Activated T-helper 2 cell treated with anti-CD3 and anti-CD28 coated beads, Interferon-gamma antibody, Interleukin-2, Interleukin-4, amounts not matched to agents 10 μg/mL and 5 μg/mL and 100 μg/mL, durations not matched to agents 14 hours and 24 hours and 36 hours (primary cell): ENCODE results near the gene NRXN2. TPM values are rescaled to one million over a fixed set of nuclear protein-coding genes. Genes with fewer than 3 reads are reported as not detected.

ENCODE experiments used
- DNase-seq: peaks from one replicate; pipeline ENCODE4 v3.0.0; 2021; ENCODE audit warnings: low spot score
- H3K27ac Mint-ChIP-seq: one replicate; pipeline ENCODE4 v1.8.0; 2021; ENCODE audit warnings: mixed read lengths
- H3K27me3 Mint-ChIP-seq: one replicate; pipeline ENCODE4 v1.8.0; 2021; ENCODE audit warnings: low read depth, mixed read lengths
- H3K36me3 Mint-ChIP-seq: one replicate; pipeline ENCODE4 v1.8.0; 2021; ENCODE audit warnings: low read depth, mixed read lengths
- H3K4me1 Mint-ChIP-seq: one replicate; pipeline ENCODE4 v1.8.0; 2021; ENCODE audit warnings: low read depth, mixed read lengths
- H3K4me3 Mint-ChIP-seq: one replicate; pipeline ENCODE4 v1.8.0; 2021; ENCODE audit warnings: low read depth, mild to moderate bottlenecking, moderate library complexity, mixed read lengths
- H3K9me3 Mint-ChIP-seq: one replicate; pipeline ENCODE4 v1.8.0; 2021; ENCODE audit warnings: mixed read lengths
- intact Hi-C: fragments of 100-400 bp; cut with micrococcal nuclease; formaldehyde crosslinking; loops from one replicate; pipeline ENCODE4 v1.15.1; 2023
- total RNA-seq: library from RNA; stranded (reverse); gene quantifications from 2 replicates; pipeline ENCODE4 v1.2.3, GENCODE V29; 2022

The NRXN2 gene
- total RNA-seq, 1 donor from 2014 or later: not detected

DNA sequence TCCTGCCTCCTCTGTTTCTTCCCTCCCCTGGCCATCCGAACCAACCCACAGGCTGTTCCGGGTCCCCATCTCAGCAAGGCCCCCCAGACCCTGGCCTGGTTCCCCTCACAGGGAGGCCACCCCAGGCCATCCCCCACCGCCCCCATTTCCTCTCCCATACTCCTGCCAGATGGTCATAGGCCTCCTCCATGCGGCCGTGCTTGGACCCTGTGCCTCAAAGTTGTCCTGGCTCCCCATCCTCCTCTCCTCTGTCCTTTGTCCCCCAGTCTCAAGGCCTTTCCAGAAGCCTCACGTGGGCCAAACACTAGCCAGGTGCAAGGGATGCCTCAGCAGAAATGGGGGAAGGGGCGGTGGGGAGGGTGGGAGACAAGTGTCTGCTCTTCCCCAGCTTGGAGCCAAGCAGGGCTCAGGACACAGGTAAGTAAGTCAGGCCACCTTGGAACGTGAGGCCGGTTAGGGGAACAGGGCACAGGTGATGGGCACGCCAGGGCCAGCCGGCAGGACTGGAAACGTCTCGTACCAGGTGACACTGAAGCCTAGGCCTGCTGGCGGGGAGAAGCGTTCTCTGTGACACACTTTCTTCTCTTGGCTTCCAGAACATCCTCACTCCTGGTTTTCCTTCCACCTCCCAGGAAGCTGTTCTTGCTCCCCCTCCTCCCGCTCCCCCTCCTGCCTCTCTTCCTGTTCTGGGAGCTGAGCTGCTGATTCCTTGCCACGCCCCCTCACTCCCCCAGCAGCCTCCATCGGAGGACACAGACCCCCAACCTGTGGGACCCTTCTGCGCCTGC is 163.5 kb downstream of the NRXN2 start:
- intact Hi-C loops: no loop called here
- no peak overlapping the region for H3K27ac Mint-ChIP-seq
- no peaks in the 10 kb centered on the region for H3K9me3 Mint-ChIP-seq
- no peak overlapping the region for H3K4me3 Mint-ChIP-seq
- no peaks in the 10 kb centered on the region for H3K36me3 Mint-ChIP-seq
- no peaks in the 10 kb centered on the region for H3K4me1 Mint-ChIP-seq
- H3K27me3 Mint-ChIP-seq: no peaks in the 10 kb centered on the region
- DNase-seq: no peak

DNA sequence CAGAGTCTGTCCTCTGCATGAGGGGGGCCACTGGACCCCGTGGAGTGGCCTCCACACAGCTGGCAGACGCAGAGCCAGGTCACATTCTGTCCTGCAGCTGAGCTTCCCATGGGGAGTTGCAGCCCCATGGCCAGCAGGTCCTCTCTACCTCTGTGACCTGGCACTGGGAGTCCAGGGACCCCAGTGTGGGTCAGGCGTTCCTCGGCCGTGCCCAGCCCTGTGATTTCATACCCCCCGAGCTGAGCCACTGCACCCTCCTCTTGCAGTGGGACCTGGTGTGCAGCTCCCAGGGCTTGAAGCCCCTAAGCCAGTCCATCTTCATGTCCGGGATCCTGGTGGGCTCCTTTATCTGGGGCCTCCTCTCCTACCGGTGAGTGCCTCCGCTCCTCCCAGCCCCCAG is 164.1 kb downstream of the NRXN2 start:
- Mint-ChIP-seq H3K9me3 (no peaks in the 10 kb centered on the region), H3K4me1 (no peaks in the 10 kb centered on the region), H3K27me3 (no peaks in the 10 kb centered on the region), H3K4me3 (no peak overlapping the region), H3K36me3 (no peaks in the 10 kb centered on the region), H3K27ac (no peak overlapping the region)
- DNase-seq: no peak
- intact Hi-C loops: no loop called here

GRCh38 chr11:64558065-64558745 is 164.8 kb downstream of the NRXN2 start:
- Mint-ChIP-seq H3K36me3 (no peaks in the 10 kb centered on the region), H3K9me3 (no peaks in the 10 kb centered on the region), H3K27me3 (no peaks in the 10 kb centered on the region), H3K4me1 (no peaks in the 10 kb centered on the region), H3K27ac (no peak overlapping the region), H3K4me3 (no peak overlapping the region)
- no peak for DNase-seq
- intact Hi-C loops: no loop called here

- H3K9me3 Mint-ChIP-seq: peaks cover 4% of the 10 kb centered on the region
- DNase-seq: no peak
- no peaks in the 10 kb centered on the region for H3K36me3 Mint-ChIP-seq
- H3K27me3 Mint-ChIP-seq: no peaks in the 10 kb centered on the region
- H3K27ac Mint-ChIP-seq: no peak overlapping the region
- H3K4me3 Mint-ChIP-seq: no peak overlapping the region
- intact Hi-C loops: no loop called here
- no peaks in the 10 kb centered on the region for H3K4me1 Mint-ChIP-seq
Observed at GRCh38 chr11:64556721-64557250, 166.2 kb downstream of the NRXN2 start.

Other genes starting within 250 kb of the NRXN2 start
- not detected in 2 replicates for gene SLC22A11, start 167.3 kb downstream of the NRXN2 start, total RNA-seq
- not detected in 2 replicates for gene SLC22A12, start 132.0 kb downstream of the NRXN2 start, total RNA-seq
- 19.6 and 20.9 TPM in 2 replicates for gene RASGRP2, start 20.9 kb upstream of the NRXN2 start, total RNA-seq
- gene PYGM, start 36.8 kb upstream of the NRXN2 start, total RNA-seq: 1.9 and 2.0 TPM in 2 replicates
- 460 and 461 TPM in 2 replicates for gene SF1, start 55.3 kb upstream of the NRXN2 start, total RNA-seq
- gene MAP4K2, start 80.0 kb upstream of the NRXN2 start, total RNA-seq: 72.1 and 77.5 TPM in 2 replicates
- 46.2 and 47.2 TPM in 2 replicates for gene MEN1, start 87.4 kb upstream of the NRXN2 start, total RNA-seq
- gene CDC42BPG, start 121.5 kb upstream of the NRXN2 start, total RNA-seq: 0.07 and 0.32 TPM in 2 replicates
- gene EHD1, start 155.4 kb upstream of the NRXN2 start, total RNA-seq: 107 TPM in 2 replicates
- gene ATG2A, start 194.0 kb upstream of the NRXN2 start, total RNA-seq: 20.7 and 26.1 TPM in 2 replicates
- gene PPP2R5B, start 201.5 kb upstream of the NRXN2 start, total RNA-seq: 13.6 and 16.1 TPM in 2 replicates
- gene GPHA2, start 212.7 kb upstream of the NRXN2 start, total RNA-seq: not detected in 2 replicates
- gene MAJIN, start 248.9 kb upstream of the NRXN2 start, total RNA-seq: not detected in 2 replicates